Mesothelial cell of epicardium (in vitro differentiated cells): ENCODE data around the gene CRHR1. TPM values are rescaled to one million over a fixed set of nuclear protein-coding genes. Genes with fewer than 3 reads are reported as not detected.
"Not testable (repeated sequence)": the region's sequence is repeated elsewhere in the genome, so short reads cannot be mapped to it uniquely, and the experiment has no call there.

ENCODE experiments used
- DNase-seq, 2 experiments: peaks; one replicate each; pipeline ENCODE4 v3.0.0; 2021; ENCODE audit warnings: low spot score in 2 of 2; ENCODE audit not compliant: unreplicated experiment in 2 of 2
- H3K27ac Mint-ChIP-seq: 2 replicates; pipeline ENCODE4 v1.8.0; 2021; ENCODE audit warnings: mixed read lengths
- H3K27me3 Mint-ChIP-seq: 2 replicates; pipeline ENCODE4 v1.8.0; 2021; ENCODE audit warnings: low read depth, mixed read lengths
- H3K36me3 Mint-ChIP-seq: 2 replicates; pipeline ENCODE4 v1.8.0; 2021; ENCODE audit warnings: mixed read lengths
- H3K4me1 Mint-ChIP-seq: 2 replicates; pipeline ENCODE4 v1.8.0; 2021; ENCODE audit warnings: mixed read lengths
- H3K4me3 Mint-ChIP-seq: 2 replicates; pipeline ENCODE4 v1.8.0; 2021; ENCODE audit warnings: mild to moderate bottlenecking, moderate library complexity, mixed read lengths
- H3K9me3 Mint-ChIP-seq: 2 replicates; pipeline ENCODE4 v1.8.0; 2021; ENCODE audit warnings: mixed read lengths
- CTCF ChIP-seq: fragments of 200-600 bp; sonication (generic); IDR thresholded peaks from one replicate; pipeline ENCODE4 v1.5.0; 2021; ENCODE audit warnings: antibody characterized with exemption; ENCODE audit not compliant: unreplicated experiment
- total RNA-seq: library from RNA; stranded (reverse); gene quantifications from 3 replicates; pipeline ENCODE4 v1.2.1, GENCODE V29; 2021

CRHR1 gene
- total RNA-seq, 1 donor from 2014 or later, result 0.36 TPM

- Mint-ChIP-seq H3K9me3 (no peaks in the 10 kb centered on the region), H3K36me3 (no peaks in the 10 kb centered on the region), H3K4me3 (no peak overlapping the region), H3K27ac (no peak overlapping the region), H3K27me3 (peaks cover 70% of the 10 kb centered on the region), H3K4me1 (no peaks in the 10 kb centered on the region)
- TF ChIP-seq CTCF, result no peak
- no peak for DNase-seq
Measured at GRCh38 chr17:45742251-45742650, 41.9 kb upstream of the CRHR1 start.

- no peak for TF ChIP-seq CTCF
- Mint-ChIP-seq H3K9me3 (no peaks in the 10 kb centered on the region), H3K27ac (no peak overlapping the region), H3K4me3 (no peak overlapping the region), H3K27me3 (peaks cover 61% of the 10 kb centered on the region), H3K4me1 (no peaks in the 10 kb centered on the region), H3K36me3 (no peaks in the 10 kb centered on the region)
- no peak for DNase-seq
Measured at GRCh38 chr17:45743626-45744326, 40.3 kb upstream of the CRHR1 start.

GRCh38 chr17:45744826-45745225 is 39.3 kb upstream of the CRHR1 start:
- H3K4me1 Mint-ChIP-seq, H3K9me3 Mint-ChIP-seq, DNase-seq, H3K36me3 Mint-ChIP-seq, H3K4me3 Mint-ChIP-seq, H3K27ac Mint-ChIP-seq: not testable (repeated sequence)
- peaks cover 71% of the 10 kb centered on the region for H3K27me3 Mint-ChIP-seq

- DNase-seq, result no peak
- Mint-ChIP-seq H3K27me3 (peaks cover 78% of the 10 kb centered on the region), H3K4me3 (no peak overlapping the region), H3K4me1 (no peaks in the 10 kb centered on the region), H3K27ac (no peak overlapping the region), H3K9me3 (no peaks in the 10 kb centered on the region), H3K36me3 (no peaks in the 10 kb centered on the region)
- no peak for TF ChIP-seq CTCF
Measured at GRCh38 chr17:45745601-45746494, 38.3 kb upstream of the CRHR1 start.

GRCh38 chr17:45747911-45748310 is 36.2 kb upstream of the CRHR1 start:
- Mint-ChIP-seq H3K4me3 (no peak overlapping the region), H3K27ac (no peak overlapping the region), H3K36me3 (no peaks in the 10 kb centered on the region), H3K4me1 (no peaks in the 10 kb centered on the region), H3K9me3 (no peaks in the 10 kb centered on the region), H3K27me3 (peaks cover 80% of the 10 kb centered on the region)
- no peak for TF ChIP-seq CTCF
- DNase-seq, result no peak

GRCh38 chr17:45748731-45749310 is 35.3 kb upstream of the CRHR1 start:
- no peak overlapping the region for H3K4me3 Mint-ChIP-seq
- DNase-seq, result no peak
- no peaks in the 10 kb centered on the region for H3K9me3 Mint-ChIP-seq
- TF ChIP-seq CTCF, result no peak
- no peaks in the 10 kb centered on the region for H3K36me3 Mint-ChIP-seq
- peaks cover 79% of the 10 kb centered on the region for H3K27me3 Mint-ChIP-seq
- H3K27ac Mint-ChIP-seq, result no peak overlapping the region
- no peaks in the 10 kb centered on the region for H3K4me1 Mint-ChIP-seq
